GM12874 (cell line): ENCODE results near the gene BIK.

Experiments used
- TF ChIP-seq, protein P1 (sequence below): IDR thresholded peaks from 2 replicates; pipeline ENCODE4 v1.5.1; 2011; ENCODE audit warnings: low read depth, mild to moderate bottlenecking, control low read depth, low read length, moderate library complexity; ENCODE audit not compliant: insufficient read depth

BIK gene

DNA sequence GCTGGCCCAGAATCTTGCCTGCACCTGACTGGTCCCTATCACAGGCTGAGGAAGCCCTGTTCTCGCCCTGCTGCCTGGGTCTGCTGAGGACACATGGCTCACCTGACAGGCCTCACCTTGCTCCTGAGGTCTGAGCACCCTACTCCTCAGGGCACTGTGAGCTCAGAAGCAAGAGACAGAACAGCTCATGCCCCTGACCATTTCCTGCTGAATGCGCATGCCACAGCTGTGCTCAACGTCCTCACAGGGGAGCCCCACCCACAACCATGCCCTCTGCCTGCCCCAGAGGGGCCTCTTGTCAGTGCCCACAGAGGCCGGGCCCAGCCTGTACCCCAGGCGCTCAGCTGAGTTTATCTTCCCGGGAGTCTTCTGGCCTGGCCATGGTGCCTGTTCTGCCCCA is 38.0 kb downstream of the BIK start:
- TF ChIP-seq, protein P1, sequence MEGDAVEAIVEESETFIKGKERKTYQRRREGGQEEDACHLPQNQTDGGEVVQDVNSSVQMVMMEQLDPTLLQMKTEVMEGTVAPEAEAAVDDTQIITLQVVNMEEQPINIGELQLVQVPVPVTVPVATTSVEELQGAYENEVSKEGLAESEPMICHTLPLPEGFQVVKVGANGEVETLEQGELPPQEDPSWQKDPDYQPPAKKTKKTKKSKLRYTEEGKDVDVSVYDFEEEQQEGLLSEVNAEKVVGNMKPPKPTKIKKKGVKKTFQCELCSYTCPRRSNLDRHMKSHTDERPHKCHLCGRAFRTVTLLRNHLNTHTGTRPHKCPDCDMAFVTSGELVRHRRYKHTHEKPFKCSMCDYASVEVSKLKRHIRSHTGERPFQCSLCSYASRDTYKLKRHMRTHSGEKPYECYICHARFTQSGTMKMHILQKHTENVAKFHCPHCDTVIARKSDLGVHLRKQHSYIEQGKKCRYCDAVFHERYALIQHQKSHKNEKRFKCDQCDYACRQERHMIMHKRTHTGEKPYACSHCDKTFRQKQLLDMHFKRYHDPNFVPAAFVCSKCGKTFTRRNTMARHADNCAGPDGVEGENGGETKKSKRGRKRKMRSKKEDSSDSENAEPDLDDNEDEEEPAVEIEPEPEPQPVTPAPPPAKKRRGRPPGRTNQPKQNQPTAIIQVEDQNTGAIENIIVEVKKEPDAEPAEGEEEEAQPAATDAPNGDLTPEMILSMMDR: no peak

DNA sequence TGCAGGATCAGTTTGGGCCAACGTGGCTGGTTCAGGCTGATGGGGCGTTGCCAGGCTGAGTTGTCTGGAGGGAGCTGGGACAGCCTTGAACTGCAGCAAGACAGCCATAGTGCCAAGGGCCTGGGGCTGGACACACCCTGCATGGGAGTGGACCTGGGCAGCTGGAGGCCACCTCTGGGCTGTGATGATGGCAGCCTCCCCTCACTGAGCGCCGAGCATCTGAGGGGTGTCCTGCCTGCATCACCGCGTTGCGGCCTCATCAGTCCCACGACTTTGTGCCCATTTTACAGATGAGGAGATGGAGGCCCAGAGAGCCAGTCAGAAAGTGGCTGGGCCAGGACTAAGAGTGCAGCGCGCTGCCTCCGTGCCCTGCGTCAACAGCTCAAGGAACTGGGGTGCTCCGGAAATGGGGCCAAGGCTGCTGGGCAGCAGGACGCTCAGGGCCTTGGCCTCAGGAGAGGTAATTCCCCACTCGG is 40.2 kb downstream of the BIK start:
- TF ChIP-seq, protein P1: no peak

DNA sequence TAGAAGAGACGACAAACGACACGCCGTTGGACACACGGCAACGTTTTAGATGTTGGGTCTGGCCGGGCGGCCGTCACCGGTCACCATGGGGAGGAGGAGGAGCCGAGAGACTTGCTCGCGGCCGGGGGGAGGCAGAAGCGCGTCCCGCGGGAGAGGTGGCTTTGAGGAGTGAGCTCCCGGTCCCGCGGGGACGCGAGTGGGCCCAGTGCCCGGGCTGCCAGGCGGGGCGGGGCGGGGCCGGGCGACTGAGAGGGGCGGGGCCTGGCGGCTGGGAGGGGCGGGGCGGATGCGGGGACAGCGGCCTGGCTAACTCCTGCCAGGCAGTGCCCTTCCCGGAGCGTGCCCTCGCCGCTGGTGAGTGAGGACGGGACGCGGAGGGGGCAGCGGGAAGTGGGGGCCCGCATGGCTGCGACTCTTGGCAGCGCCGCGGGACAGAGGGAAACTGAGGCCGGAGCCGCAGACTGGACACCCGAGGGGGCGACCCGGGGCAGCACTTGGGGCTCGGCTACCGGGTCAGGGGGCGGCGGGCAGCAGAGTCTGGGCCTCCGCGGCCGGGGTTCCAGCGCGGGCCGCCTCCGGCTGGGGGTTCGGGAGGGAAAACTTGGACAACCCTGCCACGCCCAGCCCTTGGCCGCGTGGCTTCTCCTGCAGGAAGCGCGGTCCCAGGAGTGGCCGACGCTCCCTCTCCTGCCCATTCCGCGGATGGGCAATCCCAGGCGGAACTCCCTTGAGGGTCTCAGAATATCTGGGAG is 40.9 kb downstream of the BIK start, which contains the start of gene TSPO:
Gene TSPO (plus strand): TSS at position 309 of the 752 bp plus-strand sequence. CDS start 7,680 bp downstream, outside the sequence.
- TF ChIP-seq, protein P1: no peak

DNA sequence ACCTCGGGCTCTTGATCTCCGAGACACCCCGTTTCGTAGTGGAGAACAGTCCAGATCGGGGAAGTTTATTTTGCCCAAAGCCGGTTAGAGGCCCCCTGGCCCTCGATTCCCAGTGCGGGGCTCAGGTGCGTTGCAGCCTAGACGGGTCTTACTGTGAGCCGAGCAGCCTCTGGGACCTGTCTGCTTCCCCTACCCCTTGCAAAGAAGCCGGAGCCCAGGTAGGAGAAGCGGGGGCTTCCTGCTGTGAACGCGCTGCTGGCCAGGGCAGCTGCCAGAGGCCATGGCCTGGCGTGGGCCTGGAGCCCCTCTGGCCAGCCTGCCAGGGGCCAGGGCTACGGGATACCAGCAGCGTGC is 41.4 kb downstream of the BIK start:
- TF ChIP-seq, protein P1: no peak

DNA sequence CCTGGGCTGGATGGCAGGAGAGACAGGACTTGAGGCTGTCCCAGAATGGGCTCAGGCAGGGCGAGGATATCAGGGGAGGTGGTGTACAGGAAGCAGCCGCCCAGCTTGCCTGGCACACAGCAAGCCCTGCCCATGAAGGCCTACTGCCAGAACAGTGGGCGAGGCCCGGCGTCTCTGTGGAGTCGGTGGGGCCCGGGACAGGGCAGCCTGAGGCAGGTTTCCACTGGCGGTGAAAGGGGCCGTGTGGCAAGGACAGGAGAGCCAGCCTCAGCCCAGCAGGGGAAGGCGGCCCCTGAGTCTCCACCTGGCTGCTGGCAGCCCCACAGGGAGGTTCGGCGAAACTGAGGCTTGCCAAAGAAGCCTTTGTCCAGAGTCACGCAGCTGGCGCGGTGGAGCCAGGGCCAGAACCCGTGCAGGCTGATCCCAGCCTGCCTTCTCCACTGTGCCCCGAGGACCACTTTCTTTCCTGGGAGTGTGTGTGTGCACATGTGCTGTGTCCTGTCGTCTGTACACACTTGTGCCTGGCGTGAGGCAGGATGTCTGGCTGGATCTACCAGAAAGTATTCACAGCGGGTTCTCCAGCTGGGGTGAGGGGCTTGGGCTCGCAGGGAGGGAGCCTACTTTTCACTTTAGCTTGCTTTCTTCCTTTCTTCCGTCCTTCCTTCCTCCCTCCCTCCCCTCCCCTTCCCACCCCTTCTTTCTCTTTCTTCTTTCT is 42.0 kb downstream of the BIK start:
- TF ChIP-seq, protein P1: no peak

DNA sequence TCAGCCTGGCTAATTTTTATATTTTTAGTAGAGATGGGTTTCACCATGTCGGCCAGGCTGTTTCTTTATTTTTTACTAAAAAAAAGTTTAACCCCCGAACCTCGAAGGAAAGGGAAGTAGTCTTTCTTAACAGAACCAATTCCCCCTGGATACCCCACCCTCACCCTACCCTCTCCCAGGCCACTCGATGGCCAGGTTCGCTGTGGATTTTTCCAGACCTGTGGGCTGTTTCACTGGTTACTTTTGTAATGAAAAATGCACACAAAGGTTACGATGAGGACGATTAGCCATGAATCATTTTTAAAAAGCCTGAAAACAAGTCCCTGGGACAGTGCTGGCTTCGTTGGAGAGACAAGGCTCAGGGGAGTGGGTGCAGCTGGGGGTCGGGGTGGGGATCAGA is 43.3 kb downstream of the BIK start:
- TF ChIP-seq, protein P1: no peak

DNA sequence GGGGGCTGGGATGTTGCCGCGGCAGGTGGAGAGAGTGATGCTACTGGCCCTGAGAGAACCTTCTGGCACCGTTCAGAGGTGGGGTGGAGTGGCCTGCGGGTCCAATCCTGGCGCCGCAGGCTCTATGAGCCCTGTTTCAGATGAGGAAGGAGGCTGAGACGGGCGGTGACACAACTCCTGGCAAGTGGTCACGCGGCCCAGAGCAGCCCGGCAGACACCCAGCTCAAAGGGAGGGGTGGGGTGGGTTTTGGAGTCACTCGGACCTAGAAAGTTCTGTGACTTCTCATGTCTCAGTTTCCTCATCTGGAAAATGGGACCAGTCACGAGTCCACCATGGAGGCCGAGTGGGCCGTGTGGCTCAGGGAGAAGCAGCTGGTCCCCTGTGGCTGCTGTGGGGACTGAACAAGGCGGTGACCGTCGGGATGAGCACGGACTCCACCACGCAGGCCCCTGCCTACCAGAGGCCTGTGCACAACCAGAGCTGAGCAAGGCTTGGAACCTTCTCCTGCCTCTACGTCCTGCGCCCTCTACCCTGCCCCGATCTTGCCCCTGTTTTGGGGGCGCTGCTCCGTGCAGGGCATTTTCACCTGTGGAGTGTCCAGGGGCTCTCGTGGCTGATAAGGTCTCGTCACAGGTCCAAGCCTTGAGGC is 44.5 kb downstream of the BIK start:
- TF ChIP-seq, protein P1: no peak
